HepG2 (cell line): ENCODE measurements around the gene TIPIN. TPM values are rescaled to one million over a fixed set of nuclear protein-coding genes. Genes with fewer than 3 reads are reported as not detected.

Source experiments
- ATAC-seq: fragments of 200-7000 bp; cut with Tn5 transposase; 3 replicates; pipeline ENCODE4 v1.9.1; 2020; ENCODE audit warnings: mild to moderate bottlenecking, moderate library complexity
- BruUV-seq: library from RNA; stranded (reverse); fragments of 400-500 nt; replicated peaks from 2 replicates; lab custom pipeline; 2021; lab: Mats Ljungman, UMichigan
- CTCF ChIA-PET: fragments of 300-600 bp; formaldehyde crosslinking; extraction: SDS; loops from one replicate; lab custom pipeline; 2021; ENCODE audit warnings: low total read pairs, inconsistent platforms, low intra/inter-chr PET ratio; lab: Yijun Ruan, JAX
- POLR2A ChIA-PET: fragments of 350-600 bp; sonication (Branson Sonifier 250); formaldehyde crosslinking; loops from one replicate; lab custom pipeline; 2020; ENCODE audit warnings: antibody characterized with exemption, inconsistent platforms; lab: Yijun Ruan, JAX
- DNase-seq: peaks from one replicate; pipeline ENCODE4 v3.0.0-alpha.2; 2015; ENCODE audit warnings: low spot score
- FAIRE-seq: peaks from 3 replicates; lab custom pipeline; 2011; peaks lifted over from hg19 to GRCh38; lab: Jason Lieb, UNC
- H2AFZ ChIP-seq: one replicate; pipeline ENCODE4 v1.6.1; 2011; ENCODE audit warnings: low read length, inconsistent platforms
- H3K27ac ChIP-seq: fragments of 300-600 bp; 3 replicates; pipeline ENCODE4 v1.8.0; 2011; ENCODE audit warnings: mixed run types, mild to moderate bottlenecking, mixed read lengths, low read length, inconsistent platforms; ENCODE audit not compliant: insufficient read depth; ENCODE audit errors: extremely low read length
- H3K27me3 ChIP-seq, 2 experiments: fragments of 200-600 bp in 1 of 2; 2 replicates in 1 of 2; 3 replicates in 1 of 2; pipeline versions ENCODE4 v1.6.0 to v1.8.0; 2011; ENCODE audit warnings: low read length in 2 of 2, mild to moderate bottlenecking in 2 of 2, moderate library complexity in 2 of 2, inconsistent platforms in 1 of 2; ENCODE audit not compliant: insufficient read depth in 2 of 2, control insufficient read depth in 1 of 2
- H3K36me3 ChIP-seq, 2 experiments: fragments of 200-600 bp in 1 of 2; replicated peaks in 1 of 2; 2 replicates in 1 of 2; 3 replicates in 1 of 2; pipeline versions ENCODE4 v1.5.1 to v1.8.0; 2011; ENCODE audit warnings: low read length in 2 of 2, inconsistent platforms in 1 of 2; ENCODE audit not compliant: insufficient read depth in 2 of 2, control insufficient read depth in 1 of 2
- H3K4me1 ChIP-seq: 2 replicates; pipeline ENCODE4 v1.5.1; 2012; ENCODE audit warnings: low read length, inconsistent platforms; ENCODE audit not compliant: insufficient read depth
- H3K4me2 ChIP-seq: 2 replicates; pipeline ENCODE4 v1.6.0; 2011; ENCODE audit warnings: low read depth, low read length, inconsistent platforms
- H3K4me3 ChIP-seq, 3 experiments: fragments of 200-600 bp in 1 of 3; sonication (generic), shearing (Covaris generic) in 1 of 3; replicated peaks in 1 of 3; 2 replicates each; pipeline ENCODE4 v1.5.1; 2011 to 2016; ENCODE audit warnings: low read length in 3 of 3, inconsistent platforms in 2 of 3, low read depth in 2 of 3, mild to moderate bottlenecking in 2 of 3, control low read depth in 1 of 3, mixed read lengths in 1 of 3; ENCODE audit not compliant: insufficient read depth in 1 of 3
- H3K79me2 ChIP-seq: one replicate; pipeline ENCODE4 v1.6.1; 2011; ENCODE audit warnings: low read length, inconsistent platforms; ENCODE audit not compliant: insufficient read depth
- H3K9ac ChIP-seq: 2 replicates; pipeline ENCODE4 v1.6.0; 2011; ENCODE audit warnings: mild to moderate bottlenecking, low read depth, low read length, inconsistent platforms; ENCODE audit not compliant: insufficient read depth
- H3K9me3 ChIP-seq: 2 replicates; pipeline ENCODE4 v1.5.1; 2012; ENCODE audit warnings: mild to moderate bottlenecking, low read length
- H4K20me1 ChIP-seq: 2 replicates; pipeline ENCODE4 v1.6.0; 2011; ENCODE audit warnings: inconsistent platforms, mild to moderate bottlenecking, low read length, moderate library complexity; ENCODE audit not compliant: insufficient read depth
- E2F1 ChIP-seq: sonication (generic); formaldehyde crosslinking; IDR thresholded peaks from 2 replicates; pipeline ENCODE4 v1.5.0; 2020; ENCODE audit warnings: missing genetic modification reagents
- FOXP1 ChIP-seq, 2 experiments: fragments of 450-650 bp in 1 of 2; IDR thresholded peaks; 2 replicates each; pipeline ENCODE4 v1.6.1; 2017 to 2018; ENCODE audit warnings: antibody characterized with exemption in 1 of 2
- SAP130 ChIP-seq: IDR thresholded peaks from 2 replicates; pipeline ENCODE4 v1.6.1; 2016; ENCODE audit warnings: low read depth
- ZSCAN9 ChIP-seq: IDR thresholded peaks from 2 replicates; pipeline ENCODE4 v1.6.1; 2016; ENCODE audit warnings: borderline replicate concordance
- WGBS: methylation state at CpG from one replicate; pipeline ENCODE4 v1.1.6; 2017; ENCODE audit warnings: low lambda C conversion rate; 5-methylcytosine and 5-hydroxymethylcytosine counted together
- in situ Hi-C: cut with HindIII; loops from 2 replicates; pipeline ENCODE4 v1.10.0; 2017; ENCODE audit warnings: low pct_unique_long_range_greater_than_20kb; ENCODE audit not compliant: extremely low pct_ligation_motif_present
- intact Hi-C: fragments of 100-400 bp; cut with micrococcal nuclease; formaldehyde crosslinking; loops from one replicate; pipeline ENCODE4 v1.10.0; 2022; ENCODE audit not compliant: unreplicated experiment
- polyA plus RNA-seq, 8 experiments: library from polyadenylated mRNA; depleted of rRNA in 3 of 8; stranded (reverse) in 7 of 8; unstranded in 1 of 8; fragments of >200 nt; fragmentation: Illumina TruSeq in 4 of 8; extraction: Trizol in 4 of 8; gene quantifications; 2 replicates each; pipeline versions ENCODE4 v1.2.1 to v1.2.3, GENCODE V29; 2011 to 2016; ENCODE audit warnings: low read depth in 4 of 8, missing spikeins in 1 of 8, mixed read lengths in 1 of 8; ENCODE audit not compliant: insufficient read depth in 1 of 8
- total RNA-seq, 5 experiments: library from RNA; depleted of rRNA; stranded (reverse); fragments of >200 nt; fragmentation: Illumina TruSeq; extraction: Trizol; gene quantifications; 2 replicates each; pipeline ENCODE4 v1.2.3, GENCODE V29; 2016; ENCODE audit warnings: low read depth in 1 of 5

TIPIN gene
- total and polyA plus RNA-seq, 2 of the 13 experiments (the other 11 are each of a cell fraction or from before 2014, with no cell fraction given): 2.7 to 28.6 TPM

GRCh38 chr15:66312144-66312543, 44.3 kb downstream of the TIPIN start:
- in situ Hi-C loops (no loop called here), intact Hi-C loops (no loop called here)
- H4K20me1 ChIP-seq: no peaks in the 10 kb centered on the region
- no peaks in the 10 kb centered on the region for H3K4me1 ChIP-seq
- ATAC-seq (no peak), DNase-seq (no peak), FAIRE-seq (no peak)
- H2AFZ ChIP-seq: no peak overlapping the region
- no peaks in the 10 kb centered on the region for H3K27me3 ChIP-seq
- CTCF ChIA-PET: no interaction called here
- H3K79me2 ChIP-seq: no peaks in the 10 kb centered on the region
- no TSS peak for BruUV-seq
- no peak overlapping the region for H3K9ac ChIP-seq
- POLR2A ChIA-PET: no interaction called here
- no peak overlapping the region for H3K27ac ChIP-seq
- no peak overlapping the region for H3K4me2 ChIP-seq
- no peaks in the 10 kb centered on the region for H3K9me3 ChIP-seq
- 94% methylated on average over 2 of the region's 2 CpGs for WGBS
- peaks cover 27 to 83% of the 10 kb centered on the region in 2 experiments for H3K36me3 ChIP-seq
- no peak overlapping the region for H3K4me3 ChIP-seq
- no peak for TF ChIP-seq SAP130
- TF ChIP-seq, all 625 proteins: peak for 0

GRCh38 chr15:66310786-66311185, 45.7 kb downstream of the TIPIN start:
- Histone ChIP-seq H3K79me2 (no peaks in the 10 kb centered on the region), H2AFZ (no peak overlapping the region), H4K20me1 (0 out of 2 replicates have a peak, but pooled peaks cover 2% of the 10 kb centered on the region), H3K9ac (no peak overlapping the region), H3K27me3 (no peaks in the 10 kb centered on the region), H3K36me3 (peaks cover 24 to 88% of the 10 kb centered on the region in 2 experiments), H3K4me1 (no peaks in the 10 kb centered on the region), H3K4me2 (no peak overlapping the region), H3K9me3 (no peaks in the 10 kb centered on the region), H3K27ac (no peak overlapping the region), H3K4me3 (no peak overlapping the region)
- ATAC-seq (no peak), FAIRE-seq (no peak), DNase-seq (no peak)
- BruUV-seq: no TSS peak
- ChIA-PET POLR2A (no interaction called here), CTCF (no interaction called here)
- in situ Hi-C loops: no loop called here
- TF ChIP-seq E2F1 (CRISPR knock-in tag) (no peak), FOXP1 (IDR thresholded peaks at IDR 0.05) (no peak), FOXP1 (CRISPR knock-in tag; IDR thresholded peaks at IDR 0.05) (no peak), ZSCAN9 (CRISPR knock-in tag) (no peak)
- WGBS: 100% methylated on average over 2 of the region's 2 CpGs
- intact Hi-C loops: no loop called here
